ENCODE measurements around the gene SCN2A. TPM values are rescaled to one million over a fixed set of nuclear protein-coding genes. Genes with fewer than 3 reads are reported as not detected.

SCN2A gene
- total and polyA plus RNA-seq, 2 of the 4 experiments (the other 2 are of a cell fraction) = 0.24 to 0.54 TPM

GRCh38 chr2:165420231-165420630 is 181.0 kb downstream of the SCN2A start:
- Histone ChIP-seq H3K18ac (ENCODE audit: low read depth, low read length) (no peak overlapping the region), H2BK15ac (ENCODE audit: low read depth, low read length) (no peak overlapping the region), H3K14ac (replicated peaks; ENCODE audit: low read depth, low read length) (no peak overlapping the region), H3K27me3 (ENCODE audit: control insufficient read depth, insufficient read depth, low read length) (no peaks in the 10 kb centered on the region), H3K27ac (ENCODE audit: insufficient read depth, low read length) (no peak overlapping the region), H2AFZ (replicated peaks; ENCODE audit: low read length, poor library complexity) (no peak overlapping the region), H3K4ac (ENCODE audit: low read depth, low read length) (no peak overlapping the region), H3K23ac (ENCODE audit: low read depth, low read length) (no peak overlapping the region), H2BK20ac (ENCODE audit: low read depth, low read length) (no peak overlapping the region), H4K5ac (ENCODE audit: low read depth, low read length) (no peak overlapping the region), H3K4me3 (ENCODE audit: insufficient read depth, low read depth, low read length) (no peak overlapping the region), H2BK5ac (ENCODE audit: low read depth, low read length, poor library complexity, severe bottlenecking) (no peak overlapping the region), H3K4me2 (ENCODE audit: low read depth, low read length) (no peak overlapping the region), H3K56ac (ENCODE audit: extremely low read depth, insufficient read depth, low read length) (no peak overlapping the region), H3K36me3 (ENCODE audit: control insufficient read depth, insufficient read depth, low read length) (no peaks in the 10 kb centered on the region), H4K91ac (ENCODE audit: insufficient read depth, low read depth, low read length) (no peak overlapping the region), H2BK120ac (ENCODE audit: low read depth, low read length) (no peak overlapping the region), H3K79me1 (ENCODE audit: low read depth in 1 of 2, low read length in 2 of 2) (no peaks in the 10 kb centered on the region), H3K9ac (ENCODE audit: low read depth, low read length) (no peak overlapping the region), H4K8ac (ENCODE audit: low read depth in 2 of 2, low read length in 2 of 2) (no peak overlapping the region), H2AK9ac (replicated peaks; ENCODE audit: low read depth, low read length, poor library complexity) (no peak overlapping the region), H4K20me1 (ENCODE audit: insufficient read depth, low read length) (no peaks in the 10 kb centered on the region), H2AK5ac (ENCODE audit: low read depth, low read length) (no peak overlapping the region), H3K9me3 (ENCODE audit: control insufficient read depth, insufficient read depth, low read length) (no peaks in the 10 kb centered on the region), H3K4me1 (ENCODE audit: control insufficient read depth, insufficient read depth, low read length) (no peaks in the 10 kb centered on the region), H3K9me1 (ENCODE audit: insufficient read depth, low read length) (no peaks in the 10 kb centered on the region)
- ATAC-seq (ENCODE audit: low read depth) (no peak), DNase-seq (no peak)
- in situ Hi-C loops (cut with MboI; ENCODE audit: low sequenced_read_pairs) (no loop called here), dilution Hi-C loops (cut with HindIII; ENCODE audit: low sequenced_read_pairs, unreplicated experiment) (no loop called here), intact Hi-C loops (cut with micrococcal nuclease) (no loop called here)
- TF ChIP-seq NFE2L2 (IDR thresholded peaks at IDR 0.05; ENCODE audit: low read depth, low read length) (no peak), USF2 (IDR thresholded peaks at IDR 0.05; ENCODE audit: low read depth, low read length) (no peak)
- CTCF ChIA-PET = interaction anchor here (0.6 kb wide), 1 partner anchor 42 kb away, joined by 3 read pairs; no protein-coding TSS in a partner anchor
- BruUV-seq (replicated peaks) = no TSS peak
- POLR2A ChIA-PET (ENCODE audit: unreplicated experiment) = no interaction called here
